GM19455 (cell line): Measurements from ENCODE around the gene HTR2C.

Source experiments
- ATAC-seq: cut with Tn5 transposase; IDR thresholded peaks from one replicate; pipeline ENCODE4 v1.9.1; 2021; ENCODE audit not compliant: unreplicated experiment

Gene HTR2C

GRCh38 chrX:114952696-114953095 is 368.8 kb downstream of the HTR2C start:
- ATAC-seq = no peak
